HG03457 (cell line): ENCODE data around the gene MRPS18B.

ENCODE experiments used
- ATAC-seq: cut with Tn5 transposase; IDR thresholded peaks from one replicate; pipeline ENCODE4 v1.9.1; 2021; ENCODE audit warnings: moderate number of reproducible peaks; ENCODE audit not compliant: unreplicated experiment

MRPS18B gene

DNA sequence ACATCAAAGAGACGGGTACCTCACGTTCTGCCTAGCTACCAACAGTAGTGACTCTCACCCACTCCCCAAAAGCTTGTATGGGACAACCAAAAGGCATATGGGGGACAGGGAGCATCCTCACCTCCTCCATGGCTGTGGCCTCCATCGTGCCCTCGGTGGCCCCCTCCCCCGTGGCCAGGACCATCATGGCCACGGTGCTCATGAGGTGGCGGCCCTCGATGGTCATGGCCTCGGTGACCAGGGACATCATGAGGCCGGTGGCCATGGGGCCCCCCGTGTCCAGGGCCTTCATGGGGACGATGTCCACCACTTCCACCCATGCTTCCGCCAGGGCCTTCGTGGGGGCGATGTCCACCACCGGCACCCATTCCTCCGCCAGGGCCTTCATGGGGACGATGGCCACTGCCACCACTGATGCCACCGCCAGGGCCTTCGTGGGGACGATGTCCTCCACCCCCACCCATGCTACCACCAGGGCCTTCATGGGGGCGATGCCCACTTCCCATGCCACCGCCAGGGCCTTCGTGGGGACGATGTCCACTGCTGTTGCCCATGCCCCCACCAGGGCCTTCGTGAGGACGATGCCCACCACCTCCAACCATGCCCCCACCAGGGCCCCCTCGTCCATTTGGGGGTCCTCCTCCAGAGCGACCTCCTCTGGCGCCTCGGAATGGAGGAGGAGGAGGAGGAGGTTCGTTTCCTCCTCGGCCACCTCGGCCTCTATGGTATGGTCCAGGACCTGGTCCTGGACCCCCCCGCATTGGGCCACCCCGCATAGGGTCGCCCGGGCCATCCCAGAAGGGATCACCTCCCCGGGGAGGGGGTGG is 15.6 kb upstream of the MRPS18B start:
- no peak for ATAC-seq

DNA sequence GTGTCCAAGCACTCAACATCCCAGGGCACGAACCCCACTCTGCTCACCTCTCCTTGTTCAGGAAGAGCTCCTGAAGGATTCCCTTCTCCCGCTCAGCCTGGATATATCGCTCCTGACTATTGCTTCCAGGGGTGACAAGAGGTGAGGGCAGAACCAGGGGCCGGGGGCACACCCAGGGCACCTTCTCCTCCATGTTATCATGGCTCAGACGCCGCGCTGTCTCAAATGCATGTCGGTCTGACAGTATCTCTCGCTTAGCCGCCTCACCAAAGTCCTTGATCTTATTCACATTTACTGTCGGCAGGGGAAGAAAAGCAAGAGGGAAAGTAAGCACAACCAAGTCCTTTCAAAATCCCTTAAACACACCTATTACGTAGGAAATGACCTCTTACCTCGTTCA is 13.7 kb upstream of the MRPS18B start:
- no peak for ATAC-seq

DNA sequence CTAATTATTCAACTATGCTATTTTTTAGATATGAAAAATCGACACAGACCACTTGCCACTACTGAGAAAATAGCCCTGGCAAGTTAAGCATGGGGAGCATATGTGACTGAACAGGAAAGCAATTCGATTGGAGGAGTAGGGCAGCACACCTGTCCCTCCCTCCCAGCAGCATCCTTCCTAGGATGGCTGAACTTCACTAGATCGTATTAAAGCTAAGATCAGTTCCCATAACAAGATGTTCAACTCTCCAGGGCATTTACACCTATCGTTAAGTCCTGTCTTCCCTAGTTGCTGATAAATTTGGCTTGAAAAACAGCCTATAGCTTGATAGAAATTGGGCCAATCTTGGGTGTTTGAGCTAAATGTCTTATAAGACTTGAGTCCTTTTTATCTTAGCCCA is 7.6 kb upstream of the MRPS18B start:
- ATAC-seq = no peak

DNA sequence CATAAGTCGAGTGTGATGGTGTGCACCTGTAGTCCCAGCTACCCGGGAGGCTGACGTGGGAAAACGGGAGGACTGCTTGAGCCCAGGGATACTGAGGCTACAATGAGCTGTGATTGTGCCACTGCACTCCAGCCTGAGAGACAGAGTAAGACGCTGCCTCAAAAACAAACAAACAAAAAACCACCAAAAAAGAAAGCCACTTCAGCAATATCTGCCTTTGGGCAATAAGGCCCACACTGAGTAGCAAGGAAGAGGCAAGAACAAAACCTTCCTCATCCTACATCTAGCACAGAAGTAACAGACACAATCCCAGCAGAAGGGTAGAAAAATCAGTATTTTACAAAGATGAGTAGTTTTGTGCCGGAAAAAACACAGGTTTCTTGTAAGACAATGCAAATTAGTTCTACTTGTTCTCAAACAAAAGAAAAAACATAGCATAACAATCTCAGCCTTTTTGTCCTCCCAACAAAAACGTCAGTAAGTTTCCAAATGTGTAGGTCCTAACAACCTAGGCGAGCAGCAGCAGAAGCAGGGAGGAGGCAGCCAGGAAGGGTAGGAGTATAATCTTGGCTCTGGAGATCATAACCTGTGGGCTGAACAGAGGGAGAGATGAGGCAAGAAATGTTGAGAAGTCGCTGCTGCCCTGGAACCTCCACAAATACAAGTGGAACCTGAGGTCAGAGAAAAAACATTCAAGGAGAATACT is 6.3 kb upstream of the MRPS18B start:
- ATAC-seq = no peak

DNA sequence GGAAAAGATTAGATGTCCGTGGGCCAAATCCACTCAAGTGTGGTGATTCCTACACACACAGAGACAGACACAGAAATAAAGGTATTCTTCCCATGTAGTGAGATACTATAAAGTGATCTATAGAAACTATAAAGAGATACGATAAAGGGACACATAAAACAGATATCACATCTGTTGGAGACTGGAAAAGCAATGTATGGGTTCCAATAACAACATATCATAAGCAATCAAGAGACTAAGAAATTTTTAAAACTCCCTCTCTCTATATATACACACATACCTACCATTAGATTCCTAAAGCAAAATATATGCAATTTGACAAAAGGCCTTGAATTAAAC is 5.8 kb upstream of the MRPS18B start:
- ATAC-seq = no peak

DNA sequence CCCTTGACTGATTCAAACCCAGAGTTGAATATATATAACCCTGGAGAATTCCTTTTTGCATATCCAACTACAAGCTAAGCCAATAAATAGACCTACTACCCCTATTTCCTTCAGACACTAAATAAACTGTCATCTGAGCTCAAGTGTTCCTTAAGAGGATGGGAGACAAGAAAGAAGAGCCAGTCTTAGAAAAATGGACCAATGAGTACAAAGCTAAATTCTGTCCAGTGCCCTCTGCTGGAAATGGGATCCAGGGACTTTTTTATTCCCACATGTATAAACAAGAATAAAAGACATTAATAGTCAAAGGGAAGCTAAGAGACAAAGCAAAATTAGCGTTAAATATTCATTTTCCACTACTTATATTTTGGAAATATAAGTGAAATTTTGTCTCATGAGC is 5.4 kb upstream of the MRPS18B start:
- no peak for ATAC-seq

DNA sequence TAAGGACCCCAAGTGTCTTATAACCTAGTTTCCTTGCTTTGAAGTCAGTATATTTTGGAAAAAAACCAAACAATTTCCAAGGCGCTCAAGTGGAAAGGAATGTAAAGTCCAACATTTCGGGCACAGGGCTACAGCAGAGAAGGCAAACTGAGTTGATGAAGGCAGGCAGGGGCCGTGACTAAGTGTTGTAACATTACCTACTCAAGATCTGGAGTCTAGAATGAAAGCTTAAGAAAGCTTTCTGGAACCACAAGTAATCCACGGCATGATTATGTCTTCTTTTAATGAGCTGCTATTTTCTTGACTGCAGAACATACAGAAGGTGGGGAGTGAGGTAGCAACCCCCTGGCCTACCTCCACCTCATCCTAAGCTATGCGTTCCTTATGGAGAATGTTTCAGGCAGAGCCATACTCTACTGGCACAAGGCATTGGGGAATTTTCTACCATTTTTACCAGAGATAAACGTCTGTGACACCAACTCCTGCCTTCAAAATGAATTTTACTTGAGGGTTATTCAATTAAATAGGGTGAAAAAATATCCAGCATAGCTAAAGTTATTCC is 4.9 kb upstream of the MRPS18B start:
- ATAC-seq = no peak

DNA sequence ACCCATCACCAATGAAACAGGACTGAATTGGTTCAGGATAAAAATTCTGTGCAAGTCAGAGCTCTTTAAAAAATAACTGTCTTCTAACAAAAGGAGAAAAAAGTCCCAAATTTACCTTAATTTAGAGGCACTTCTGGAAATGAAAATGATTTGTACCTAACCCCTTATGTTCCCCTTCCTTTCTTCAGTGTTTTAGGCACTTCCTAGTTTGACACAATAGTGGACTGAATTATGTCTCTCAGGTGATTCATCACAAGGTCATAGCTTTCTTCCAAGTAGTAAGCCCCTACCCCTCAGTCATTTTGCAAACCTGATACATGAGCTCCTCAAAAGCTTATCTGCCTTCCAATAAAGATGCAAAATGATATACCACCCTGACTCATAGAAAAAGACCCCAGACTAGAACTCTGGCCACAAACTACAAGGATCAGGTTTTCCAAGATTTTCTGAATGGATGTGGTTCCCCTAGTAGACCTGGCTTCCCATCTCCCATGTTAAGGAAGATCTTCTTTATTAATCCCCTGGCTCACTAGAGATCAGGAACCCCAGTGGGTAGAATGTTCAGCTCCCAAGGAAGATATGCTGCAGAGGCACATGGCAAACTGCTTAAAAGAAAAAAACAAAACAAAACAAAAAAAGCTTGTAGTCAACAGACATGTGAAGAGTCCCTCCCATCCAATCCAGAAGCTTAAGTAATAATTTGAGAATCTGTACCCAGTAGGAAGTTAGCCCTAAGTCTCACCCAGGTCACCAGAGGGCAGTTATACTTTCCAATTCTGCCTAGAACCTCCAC is 4.2 kb upstream of the MRPS18B start:
- no peak for ATAC-seq

DNA sequence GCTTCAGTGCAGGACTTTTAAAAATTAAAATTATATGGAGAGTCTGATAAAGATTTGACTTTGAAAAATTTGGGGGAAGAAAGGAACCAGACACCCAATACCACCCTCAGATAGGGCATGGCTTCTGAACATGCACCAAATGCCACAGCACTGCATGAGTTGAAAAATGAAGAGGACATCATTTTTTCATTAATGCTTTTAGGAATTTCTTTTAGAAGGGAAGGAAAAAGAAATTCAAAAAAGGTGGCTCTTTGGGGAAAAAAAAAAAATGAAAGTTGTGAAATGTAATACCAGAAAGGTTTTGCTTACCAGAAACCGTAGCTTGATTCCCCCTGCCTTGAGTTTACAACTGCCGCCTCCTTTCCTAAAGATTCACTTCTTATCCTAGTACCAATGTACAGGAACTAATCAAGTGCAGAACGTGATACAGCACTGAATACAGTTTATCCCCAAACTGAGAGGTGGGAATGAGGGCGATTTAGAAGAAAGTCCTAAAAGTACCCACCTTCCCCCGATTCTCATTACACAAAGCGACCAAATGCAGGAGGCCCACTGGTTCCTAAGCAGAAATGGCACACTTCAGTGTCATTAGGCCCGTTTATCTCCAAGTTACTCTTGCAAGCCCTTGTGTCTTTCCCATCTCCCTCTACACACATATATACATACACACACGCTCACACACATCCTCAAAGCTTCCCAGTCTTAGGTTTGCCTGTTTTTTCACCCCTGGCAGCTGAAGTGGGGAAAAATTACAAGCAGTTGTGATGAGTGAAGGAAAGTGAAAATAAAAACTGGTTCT is 3.4 kb upstream of the MRPS18B start:
- ATAC-seq = no peak

DNA sequence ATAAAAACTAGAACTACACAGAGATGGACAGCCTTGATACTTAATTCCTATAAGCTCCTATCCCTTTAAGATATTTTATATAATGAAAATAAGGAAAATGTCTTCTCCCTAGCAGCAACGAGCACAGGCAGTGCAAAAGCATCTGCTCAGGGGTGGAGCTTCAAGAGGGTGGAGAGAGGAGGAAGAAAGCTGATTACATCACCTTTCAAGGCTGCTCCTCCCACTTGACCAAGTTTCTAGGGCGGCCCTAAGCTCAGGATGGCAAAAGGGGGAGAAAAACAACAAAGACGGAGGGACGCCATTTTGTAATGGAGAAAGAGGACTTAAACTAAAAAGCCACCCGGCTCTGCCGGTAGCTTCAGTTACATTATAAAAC is 2.8 kb upstream of the MRPS18B start:
- peak; percentile 34 for ATAC-seq

DNA sequence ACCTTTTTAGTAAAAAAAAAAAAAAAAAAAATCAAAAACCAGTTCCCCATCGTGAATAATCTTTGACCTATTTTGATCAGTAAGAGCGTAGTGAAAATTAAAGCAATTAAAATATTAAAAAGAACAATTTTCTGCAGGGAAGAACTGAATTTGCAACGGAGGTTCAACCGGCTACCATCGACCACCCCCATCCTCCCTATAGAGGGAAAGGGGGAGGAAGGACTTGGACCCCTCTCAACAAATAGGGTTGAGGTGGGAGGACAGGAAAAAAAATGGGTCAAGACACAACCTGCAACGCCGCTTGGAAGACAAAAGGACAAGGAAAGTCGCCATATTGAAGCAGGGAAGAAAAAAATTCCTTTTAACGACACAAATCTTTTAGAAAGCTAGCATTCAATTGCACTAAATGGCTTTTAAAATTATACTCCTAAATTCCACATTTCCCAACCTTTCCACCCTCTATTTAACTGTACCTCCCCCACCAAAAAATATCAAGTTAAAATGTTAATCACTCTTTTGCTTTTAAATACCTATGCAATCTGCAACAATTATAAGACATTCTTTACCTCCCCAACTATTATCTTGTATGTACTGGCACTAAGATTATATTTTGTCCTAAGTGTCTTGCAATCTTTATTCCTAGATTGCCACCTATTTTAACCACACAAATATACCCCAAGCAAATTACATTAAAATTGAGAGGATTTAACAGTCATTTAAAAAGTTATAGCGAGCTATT is 2.3 kb upstream of the MRPS18B start:
- no peak for ATAC-seq

DNA sequence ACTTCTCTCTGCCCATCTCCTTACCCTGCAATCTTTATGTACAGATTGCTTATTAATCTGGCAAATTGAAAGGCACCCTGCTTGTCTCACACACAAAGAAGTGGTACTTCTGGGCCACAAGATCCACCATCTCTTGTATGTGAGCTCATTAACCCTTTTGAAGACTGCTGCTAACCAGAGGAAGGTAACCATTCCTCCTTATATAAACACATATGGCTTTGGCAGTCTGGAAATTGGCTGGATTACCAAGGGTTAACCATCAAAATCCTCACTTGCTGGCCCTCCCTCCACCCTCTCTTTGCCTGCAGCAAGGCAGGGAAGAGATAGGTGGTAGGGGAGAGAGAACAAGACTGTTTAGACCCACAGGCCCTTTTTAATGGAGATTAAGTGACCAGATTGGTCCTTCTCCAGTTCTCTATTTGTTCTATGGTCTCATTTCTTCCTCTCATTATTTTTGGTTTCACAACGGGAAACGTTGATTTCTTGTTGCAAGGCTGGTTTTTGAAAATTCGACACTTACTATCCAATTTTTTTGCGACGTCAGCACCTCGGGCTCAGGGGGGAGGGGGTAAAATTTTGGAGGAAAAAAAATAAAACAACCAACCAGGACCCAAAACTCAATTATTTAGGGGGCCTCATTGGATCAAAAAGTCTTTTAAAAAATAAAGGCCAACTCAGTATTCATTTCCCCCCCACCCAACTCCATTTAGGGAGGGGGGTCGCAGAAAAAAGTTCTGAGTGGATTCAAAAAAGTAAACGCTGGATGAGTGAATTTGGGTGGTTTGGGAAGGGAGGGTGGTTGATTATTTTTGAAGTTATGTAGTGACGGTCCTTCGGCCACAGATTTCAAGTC is 1.5 kb upstream of the MRPS18B start:
- ATAC-seq = no peak

DNA sequence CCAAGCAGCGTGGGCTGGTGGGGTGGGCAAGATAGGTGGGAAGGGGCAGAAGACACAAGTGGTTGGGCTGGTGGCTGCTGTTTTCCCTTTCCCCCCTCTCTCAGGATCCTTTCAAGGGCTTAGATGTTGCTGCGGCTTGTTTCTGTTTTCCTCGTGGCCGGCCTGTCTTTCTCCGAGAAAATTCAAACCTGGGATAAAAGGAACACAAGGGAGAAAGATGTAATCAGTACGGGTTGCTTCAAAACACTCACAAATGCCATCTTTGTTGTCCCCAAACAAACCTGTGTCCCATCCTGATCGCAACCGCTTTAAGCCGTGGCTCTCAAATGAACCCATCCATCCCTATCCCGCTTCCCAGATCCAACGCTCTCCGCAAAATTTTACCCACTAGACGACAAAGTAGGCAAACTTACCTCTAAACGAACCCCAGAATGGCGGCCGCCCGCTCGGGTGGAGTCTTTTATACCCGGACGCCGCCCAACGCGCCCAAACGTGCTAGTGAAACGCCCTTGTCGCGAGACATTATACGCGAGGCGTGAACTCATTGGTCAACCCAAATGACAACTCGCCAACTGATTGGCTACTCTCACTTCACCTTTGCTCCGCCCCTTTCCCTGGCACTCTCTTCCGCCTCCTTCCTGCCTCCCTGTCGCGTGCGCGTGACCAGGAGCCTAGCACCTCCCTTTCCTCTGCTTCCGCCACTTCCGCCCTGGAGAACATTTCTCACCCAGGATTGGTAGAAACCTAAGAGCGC is 652 bp upstream of the MRPS18B start, which contains the start of gene PPP1R10:
TSS of gene PPP1R10 (minus strand) at position 433 of the 754 bp plus-strand sequence. CDS start 7,299 bp downstream, outside the sequence.
- peak; percentile 53 for ATAC-seq

DNA sequence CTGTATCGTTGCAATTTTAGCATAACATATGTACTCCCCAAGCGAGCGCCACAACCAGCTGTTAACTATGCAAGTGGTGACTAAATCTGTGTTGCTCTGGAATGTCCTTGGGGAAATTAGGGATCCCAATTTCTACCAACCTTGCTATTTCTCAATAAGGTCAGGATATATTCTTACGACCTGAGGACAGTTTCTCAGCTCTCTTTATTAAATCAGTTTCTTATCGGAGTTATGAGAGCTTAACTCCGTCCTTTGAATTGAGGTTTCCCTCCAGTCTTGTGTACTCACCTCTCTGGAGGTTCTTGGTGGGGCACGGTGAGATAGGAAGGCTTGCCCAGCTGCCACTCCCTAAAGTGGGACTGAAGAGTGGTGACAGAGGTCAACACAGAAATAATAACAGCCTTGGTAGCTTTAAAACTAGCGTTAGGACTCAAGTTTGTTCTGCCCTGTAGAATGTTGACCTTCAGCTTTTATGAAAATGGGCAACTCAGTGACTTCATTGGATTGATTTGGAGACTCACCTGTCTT is 694 bp downstream of the MRPS18B start:
- no peak for ATAC-seq

DNA sequence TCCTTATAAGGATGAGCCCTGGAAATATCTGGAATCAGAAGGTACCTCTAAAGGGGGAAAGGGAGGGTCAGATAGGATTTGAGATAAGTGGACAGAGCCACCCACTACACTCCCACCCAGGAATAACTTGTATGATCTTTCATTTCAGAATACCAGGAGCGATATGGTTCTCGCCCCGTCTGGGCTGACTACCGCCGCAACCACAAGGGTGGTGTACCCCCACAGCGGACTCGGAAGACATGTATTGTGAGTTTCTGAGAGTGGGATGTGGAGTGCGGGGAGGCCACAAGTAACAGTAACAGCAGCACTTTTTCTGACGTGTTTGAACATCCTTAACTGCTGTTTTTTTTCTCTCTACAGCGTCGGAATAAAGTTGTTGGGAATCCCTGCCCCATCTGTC is 1.9 kb downstream of the MRPS18B start:
- ATAC-seq = no peak

DNA sequence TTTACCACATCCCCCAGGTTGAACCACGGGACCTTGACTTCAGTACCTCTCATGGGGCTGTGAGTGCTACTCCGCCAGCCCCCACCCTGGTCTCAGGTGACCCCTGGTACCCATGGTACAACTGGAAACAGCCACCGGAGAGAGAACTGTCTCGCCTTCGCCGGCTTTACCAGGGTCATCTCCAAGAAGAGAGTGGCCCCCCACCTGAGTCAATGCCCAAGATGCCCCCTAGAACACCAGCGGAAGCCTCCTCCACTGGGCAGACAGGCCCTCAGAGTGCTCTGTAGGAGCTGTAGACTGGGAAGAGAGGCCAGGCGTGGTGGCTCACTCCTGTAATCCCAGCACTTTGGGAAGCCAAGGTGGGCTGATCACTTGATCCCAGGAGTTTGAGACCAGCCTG is 7.9 kb downstream of the MRPS18B start:
- ATAC-seq = no peak

DNA sequence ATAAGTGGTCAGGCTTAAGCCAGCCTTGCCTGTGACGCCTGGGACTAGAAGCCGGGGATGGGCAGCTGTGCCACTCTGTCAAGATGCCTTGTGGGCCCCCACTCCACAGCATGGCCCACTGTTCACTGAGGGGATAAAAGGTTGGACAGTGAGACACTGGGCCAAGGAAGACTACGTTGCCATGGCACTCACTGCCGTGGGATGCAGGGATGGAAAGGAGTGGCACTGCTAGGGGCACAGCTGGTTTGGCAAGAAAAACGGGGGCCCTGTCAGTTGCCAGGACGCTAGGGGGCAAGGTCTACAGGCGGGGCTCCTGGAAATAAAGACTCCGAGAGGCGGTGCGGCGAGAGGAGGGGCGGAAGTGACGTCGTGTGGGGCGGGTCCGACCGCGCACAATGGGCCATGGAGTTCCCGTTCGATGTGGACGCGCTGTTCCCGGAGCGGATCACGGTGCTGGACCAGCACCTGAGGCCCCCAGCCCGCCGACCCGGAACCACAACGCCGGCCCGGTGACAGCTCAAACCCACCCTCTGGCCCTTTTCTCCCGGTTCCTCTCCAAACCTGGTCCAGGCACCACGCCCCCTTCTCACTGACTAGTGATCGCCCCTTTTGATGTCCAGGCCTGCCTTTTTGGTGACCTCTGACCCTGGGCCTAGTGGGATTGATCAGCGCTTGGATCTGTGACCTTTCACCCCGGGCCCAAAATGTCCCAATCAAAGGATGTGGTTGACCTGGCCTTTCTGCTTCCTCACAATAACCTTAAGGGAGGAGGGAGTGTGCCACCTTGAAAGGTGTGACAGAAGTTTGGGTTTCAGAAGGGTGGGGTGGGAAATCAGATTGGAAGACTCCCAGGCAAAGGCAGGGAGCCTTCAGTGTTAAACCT is 9.1 kb downstream of the MRPS18B start, which contains the start of gene ATAT1:
TSS of gene ATAT1 (plus strand) at position 391 of the 883 bp plus-strand sequence.
- ATAC-seq = no peak
